K562 (cell line): ENCODE data around the gene SIGLEC9. TPM values are rescaled to one million over a fixed set of nuclear protein-coding genes. Genes with fewer than 3 reads are reported as not detected.

Experiments
- ARID3A ChIP-seq: IDR thresholded peaks from 2 replicates; pipeline ENCODE4 v1.6.1; 2012; ENCODE audit warnings: low read depth, low read length, improper control_type of control experiment, borderline replicate concordance
- CHD4 ChIP-seq: fragments of 200-600 bp; sonication (generic); IDR thresholded peaks from 3 replicates; pipeline ENCODE4 v1.6.1; 2012; ENCODE audit warnings: low read depth, mild to moderate bottlenecking, mixed read lengths, low read length, inconsistent platforms; ENCODE audit not compliant: insufficient read depth, insufficient replicate concordance, poor library complexity, severe bottlenecking
- EHMT2 ChIP-seq: fragments of 450-650 bp; IDR thresholded peaks from 2 replicates; pipeline ENCODE4 v1.6.1; 2018; ENCODE audit warnings: antibody characterized with exemption
- ETS2 ChIP-seq: IDR thresholded peaks from 2 replicates; pipeline ENCODE4 v1.6.1; 2016; ENCODE audit warnings: borderline replicate concordance, missing genetic modification characterization, mild to moderate bottlenecking, moderate library complexity, missing compliant biosample characterization; ENCODE audit not compliant: poor library complexity, severe bottlenecking
- FOXJ2 ChIP-seq: fragments of 200-800 bp; sonication (Bioruptor generic); IDR thresholded peaks from 2 replicates; pipeline ENCODE4 v1.6.1; 2016; ENCODE audit warnings: missing genetic modification characterization, missing compliant biosample characterization
- GABPB1 ChIP-seq: sonication (generic); formaldehyde crosslinking; IDR thresholded peaks from 2 replicates; pipeline ENCODE4 v1.8.0; 2022; ENCODE audit warnings: mild to moderate bottlenecking, missing genetic modification reagents
- GATAD2B ChIP-seq: fragments of 450-650 bp; IDR thresholded peaks from 2 replicates; pipeline ENCODE4 v1.6.1; 2017; ENCODE audit warnings: mild to moderate bottlenecking, borderline replicate concordance
- KDM4B ChIP-seq, 2 experiments: fragments of 450-650 bp in 1 of 2; sonication (generic) in 1 of 2; IDR thresholded peaks; 2 replicates each; pipeline ENCODE4 v1.6.1; 2016 to 2017; ENCODE audit warnings: borderline replicate concordance in 2 of 2, antibody characterized with exemption in 1 of 2, low read depth in 1 of 2, mild to moderate bottlenecking in 1 of 2
- MEF2D ChIP-seq: conservative IDR thresholded peaks from 2 replicates; pipeline ENCODE4 v1.6.1; 2016; ENCODE audit warnings: low read depth, missing genetic modification characterization, missing compliant biosample characterization
- RHOXF2B ChIP-seq: fragments of 250-450 bp; sonication (Bioruptor Pico); conservative IDR thresholded peaks from 2 replicates; pipeline ENCODE4 v1.5.1; 2021
- RUNX1 ChIP-seq: sonication (generic); IDR thresholded peaks from 2 replicates; pipeline ENCODE4 v1.6.1; 2016; ENCODE audit warnings: antibody characterized with exemption, low read depth
- WHSC1 ChIP-seq: IDR thresholded peaks from one replicate; pipeline ENCODE4 v1.6.1; 2012; ENCODE audit warnings: low read length, control low read depth, inconsistent platforms
- polyA plus RNA-seq, 8 experiments: library from polyadenylated mRNA; depleted of rRNA in 4 of 8; stranded (reverse) in 5 of 8; unstranded in 3 of 8; fragments of >200 nt; fragmentation: Nextera tagmentation in 2 of 8; fragmentation: Illumina TruSeq in 1 of 8; extraction: Ambion mirVana in 2 of 8; extraction: Trizol in 1 of 8; gene quantifications; 2 replicates each; pipeline versions ENCODE4 v1.2.1 to v1.2.3, GENCODE V29; 2011 to 2014; ENCODE audit warnings: inconsistent platforms in 1 of 8, missing spikeins in 1 of 8
- total RNA-seq, 7 experiments: library from RNA; depleted of rRNA in 6 of 7; stranded (reverse); fragments of >200 nt in 6 of 7; fragmentation: Illumina TruSeq in 2 of 7; extraction: Trizol in 2 of 7; gene quantifications; 2 replicates each; pipeline versions ENCODE4 v1.2.1 to v1.2.3, GENCODE V29; 2011 to 2021; ENCODE audit warnings: low replicate concordance in 1 of 7
- TF ChIP-seq, protein P1 (sequence below): IDR thresholded peaks from 3 replicates; pipeline ENCODE4 v1.6.1; 2011; ENCODE audit warnings: borderline replicate concordance, mild to moderate bottlenecking; ENCODE audit not compliant: insufficient read length, insufficient read depth
- TF ChIP-seq, protein P2 (sequence below), 2 experiments: IDR thresholded peaks; 2 replicates each; pipeline ENCODE4 v1.6.1; 2012; ENCODE audit warnings: improper control_type of control experiment in 2 of 2, low read depth in 2 of 2, low read length in 2 of 2, borderline replicate concordance in 1 of 2
- TF ChIP-seq, protein P3 (sequence below): fragments of 200-400 bp; formaldehyde crosslinking; IDR thresholded peaks from 2 replicates; pipeline ENCODE4 v1.6.1; 2017; ENCODE audit warnings: mild to moderate bottlenecking, low read depth, low read length, moderate library complexity
- TF ChIP-seq, protein P4 (sequence below): sonication (generic); formaldehyde crosslinking; IDR thresholded peaks from 2 replicates; pipeline ENCODE4 v1.8.0; 2022; ENCODE audit warnings: mild to moderate bottlenecking, missing genetic modification reagents

SIGLEC9 gene
- total and polyA plus RNA-seq, 9 of the 15 experiments (the other 6 are each of a cell fraction or from before 2014, with no cell fraction given), result 0.09 to 0.34 (median 0.22) TPM; not detected in 4

DNA sequence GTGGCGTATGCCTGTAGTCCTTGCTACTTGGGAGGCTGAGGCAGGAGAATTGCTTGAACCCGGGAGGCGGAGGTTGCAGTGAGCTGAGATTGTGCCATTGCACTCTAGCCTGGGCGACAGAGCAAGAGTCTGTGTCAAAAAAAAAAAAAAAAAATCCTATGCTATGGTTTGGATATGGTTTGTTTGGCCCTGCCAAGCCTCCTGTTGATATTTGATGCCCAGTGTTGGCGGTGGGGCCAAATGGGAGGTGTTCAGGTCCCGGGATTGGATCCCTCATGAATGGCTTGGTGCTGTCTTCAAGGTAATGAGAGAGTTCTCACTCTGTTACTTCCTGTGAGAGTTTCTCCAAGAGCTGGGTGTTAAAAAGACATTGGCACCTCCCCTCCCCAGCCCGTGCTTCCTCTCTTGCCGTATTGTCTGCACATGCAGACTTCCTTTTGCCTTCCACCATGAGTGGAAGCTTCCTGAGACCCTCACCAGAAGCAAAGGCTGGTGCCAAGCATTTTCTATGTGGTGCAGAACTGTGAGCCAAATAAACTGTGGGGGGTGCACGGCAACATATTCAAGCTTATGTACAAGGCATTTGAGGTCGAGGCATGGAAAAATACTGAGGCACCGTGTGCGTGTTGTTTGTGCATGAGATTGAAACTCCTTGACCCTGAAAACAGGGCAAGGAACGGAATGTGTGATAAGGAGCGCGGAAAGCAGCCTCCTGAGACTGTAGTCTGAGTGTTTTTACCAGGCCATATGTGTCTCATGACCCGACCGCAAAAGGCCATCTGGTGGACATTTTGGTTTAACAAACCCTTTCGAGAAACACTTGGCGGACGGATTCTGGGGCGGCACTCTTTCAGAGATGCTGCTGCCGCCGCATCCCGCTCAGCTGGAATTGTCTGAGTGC lies 7.3 kb downstream of the SIGLEC9 start (continued):
- TF ChIP-seq KDM4B (IDR thresholded peaks at IDR 0.05; ENCODE audit: borderline replicate concordance in 2 of 2, low read depth in 1 of 2), result no peak
- no peak for TF ChIP-seq GATAD2B
- no peak for TF ChIP-seq ETS2 (tag)
- TF ChIP-seq, protein P1, sequence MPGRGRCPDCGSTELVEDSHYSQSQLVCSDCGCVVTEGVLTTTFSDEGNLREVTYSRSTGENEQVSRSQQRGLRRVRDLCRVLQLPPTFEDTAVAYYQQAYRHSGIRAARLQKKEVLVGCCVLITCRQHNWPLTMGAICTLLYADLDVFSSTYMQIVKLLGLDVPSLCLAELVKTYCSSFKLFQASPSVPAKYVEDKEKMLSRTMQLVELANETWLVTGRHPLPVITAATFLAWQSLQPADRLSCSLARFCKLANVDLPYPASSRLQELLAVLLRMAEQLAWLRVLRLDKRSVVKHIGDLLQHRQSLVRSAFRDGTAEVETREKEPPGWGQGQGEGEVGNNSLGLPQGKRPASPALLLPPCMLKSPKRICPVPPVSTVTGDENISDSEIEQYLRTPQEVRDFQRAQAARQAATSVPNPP, result no peak
- TF ChIP-seq, protein P2, sequence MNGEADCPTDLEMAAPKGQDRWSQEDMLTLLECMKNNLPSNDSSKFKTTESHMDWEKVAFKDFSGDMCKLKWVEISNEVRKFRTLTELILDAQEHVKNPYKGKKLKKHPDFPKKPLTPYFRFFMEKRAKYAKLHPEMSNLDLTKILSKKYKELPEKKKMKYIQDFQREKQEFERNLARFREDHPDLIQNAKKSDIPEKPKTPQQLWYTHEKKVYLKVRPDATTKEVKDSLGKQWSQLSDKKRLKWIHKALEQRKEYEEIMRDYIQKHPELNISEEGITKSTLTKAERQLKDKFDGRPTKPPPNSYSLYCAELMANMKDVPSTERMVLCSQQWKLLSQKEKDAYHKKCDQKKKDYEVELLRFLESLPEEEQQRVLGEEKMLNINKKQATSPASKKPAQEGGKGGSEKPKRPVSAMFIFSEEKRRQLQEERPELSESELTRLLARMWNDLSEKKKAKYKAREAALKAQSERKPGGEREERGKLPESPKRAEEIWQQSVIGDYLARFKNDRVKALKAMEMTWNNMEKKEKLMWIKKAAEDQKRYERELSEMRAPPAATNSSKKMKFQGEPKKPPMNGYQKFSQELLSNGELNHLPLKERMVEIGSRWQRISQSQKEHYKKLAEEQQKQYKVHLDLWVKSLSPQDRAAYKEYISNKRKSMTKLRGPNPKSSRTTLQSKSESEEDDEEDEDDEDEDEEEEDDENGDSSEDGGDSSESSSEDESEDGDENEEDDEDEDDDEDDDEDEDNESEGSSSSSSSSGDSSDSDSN (IDR thresholded peaks at IDR 0.05; ENCODE audit: borderline replicate concordance in 1 of 2, low read depth in 2 of 2, low read length in 2 of 2), result no peak
- no peak for TF ChIP-seq WHSC1
- no peak for TF ChIP-seq EHMT2
- TF ChIP-seq, protein P3, sequence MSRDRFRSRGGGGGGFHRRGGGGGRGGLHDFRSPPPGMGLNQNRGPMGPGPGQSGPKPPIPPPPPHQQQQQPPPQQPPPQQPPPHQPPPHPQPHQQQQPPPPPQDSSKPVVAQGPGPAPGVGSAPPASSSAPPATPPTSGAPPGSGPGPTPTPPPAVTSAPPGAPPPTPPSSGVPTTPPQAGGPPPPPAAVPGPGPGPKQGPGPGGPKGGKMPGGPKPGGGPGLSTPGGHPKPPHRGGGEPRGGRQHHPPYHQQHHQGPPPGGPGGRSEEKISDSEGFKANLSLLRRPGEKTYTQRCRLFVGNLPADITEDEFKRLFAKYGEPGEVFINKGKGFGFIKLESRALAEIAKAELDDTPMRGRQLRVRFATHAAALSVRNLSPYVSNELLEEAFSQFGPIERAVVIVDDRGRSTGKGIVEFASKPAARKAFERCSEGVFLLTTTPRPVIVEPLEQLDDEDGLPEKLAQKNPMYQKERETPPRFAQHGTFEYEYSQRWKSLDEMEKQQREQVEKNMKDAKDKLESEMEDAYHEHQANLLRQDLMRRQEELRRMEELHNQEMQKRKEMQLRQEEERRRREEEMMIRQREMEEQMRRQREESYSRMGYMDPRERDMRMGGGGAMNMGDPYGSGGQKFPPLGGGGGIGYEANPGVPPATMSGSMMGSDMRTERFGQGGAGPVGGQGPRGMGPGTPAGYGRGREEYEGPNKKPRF, result no peak
- TF ChIP-seq CHD4, result no peak
- TF ChIP-seq RHOXF2B (CRISPR knock-in tag), result no peak
- TF ChIP-seq GABPB1 (CRISPR knock-in tag), result peak; percentile 61; the same call in 1 of the 2 replicates
- TF ChIP-seq MEF2D (tag), result 0 out of 2 replicates have a peak, but pooled peaks have one; percentile 23
- no peak for TF ChIP-seq RUNX1
- TF ChIP-seq FOXJ2 (tag), result 0 out of 2 replicates have a peak, but pooled peaks have one; percentile 43
- no peak for TF ChIP-seq ARID3A
- TF ChIP-seq, protein P4, sequence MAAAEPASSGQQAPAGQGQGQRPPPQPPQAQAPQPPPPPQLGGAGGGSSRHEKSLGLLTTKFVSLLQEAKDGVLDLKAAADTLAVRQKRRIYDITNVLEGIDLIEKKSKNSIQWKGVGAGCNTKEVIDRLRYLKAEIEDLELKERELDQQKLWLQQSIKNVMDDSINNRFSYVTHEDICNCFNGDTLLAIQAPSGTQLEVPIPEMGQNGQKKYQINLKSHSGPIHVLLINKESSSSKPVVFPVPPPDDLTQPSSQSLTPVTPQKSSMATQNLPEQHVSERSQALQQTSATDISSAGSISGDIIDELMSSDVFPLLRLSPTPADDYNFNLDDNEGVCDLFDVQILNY (CRISPR knock-in tag), result no peak
